ENCODE measurements around the gene GRID1. TPM values are rescaled to one million over a fixed set of nuclear protein-coding genes. Genes with fewer than 3 reads are reported as not detected.

Gene GRID1
- total RNA-seq, 1 experiment from 2014 or later, result 0.37 TPM

DNA sequence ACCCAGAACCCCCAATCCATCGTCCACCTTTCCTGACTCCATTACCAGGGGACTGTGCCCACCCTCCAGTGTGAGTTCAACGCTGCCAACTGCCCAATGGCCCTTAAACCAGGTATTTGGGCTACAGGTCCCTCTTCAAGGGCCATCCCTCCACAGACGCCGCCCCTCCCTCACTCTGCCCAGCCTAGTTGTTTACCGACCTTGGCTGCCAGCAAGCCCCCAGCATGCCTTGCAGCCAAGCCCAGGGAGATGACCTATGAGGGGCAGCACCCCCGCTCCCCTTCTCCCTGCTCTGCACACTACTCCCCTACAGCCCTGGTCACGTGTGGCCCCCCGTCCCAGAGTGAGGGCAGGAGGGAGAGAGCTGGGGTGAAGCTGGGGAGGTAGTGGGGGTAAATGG is 147.3 kb downstream of the GRID1 start (continued):
- TF ChIP-seq, protein P1, sequence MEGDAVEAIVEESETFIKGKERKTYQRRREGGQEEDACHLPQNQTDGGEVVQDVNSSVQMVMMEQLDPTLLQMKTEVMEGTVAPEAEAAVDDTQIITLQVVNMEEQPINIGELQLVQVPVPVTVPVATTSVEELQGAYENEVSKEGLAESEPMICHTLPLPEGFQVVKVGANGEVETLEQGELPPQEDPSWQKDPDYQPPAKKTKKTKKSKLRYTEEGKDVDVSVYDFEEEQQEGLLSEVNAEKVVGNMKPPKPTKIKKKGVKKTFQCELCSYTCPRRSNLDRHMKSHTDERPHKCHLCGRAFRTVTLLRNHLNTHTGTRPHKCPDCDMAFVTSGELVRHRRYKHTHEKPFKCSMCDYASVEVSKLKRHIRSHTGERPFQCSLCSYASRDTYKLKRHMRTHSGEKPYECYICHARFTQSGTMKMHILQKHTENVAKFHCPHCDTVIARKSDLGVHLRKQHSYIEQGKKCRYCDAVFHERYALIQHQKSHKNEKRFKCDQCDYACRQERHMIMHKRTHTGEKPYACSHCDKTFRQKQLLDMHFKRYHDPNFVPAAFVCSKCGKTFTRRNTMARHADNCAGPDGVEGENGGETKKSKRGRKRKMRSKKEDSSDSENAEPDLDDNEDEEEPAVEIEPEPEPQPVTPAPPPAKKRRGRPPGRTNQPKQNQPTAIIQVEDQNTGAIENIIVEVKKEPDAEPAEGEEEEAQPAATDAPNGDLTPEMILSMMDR (IDR thresholded peaks at IDR 0.05), result no peak

DNA sequence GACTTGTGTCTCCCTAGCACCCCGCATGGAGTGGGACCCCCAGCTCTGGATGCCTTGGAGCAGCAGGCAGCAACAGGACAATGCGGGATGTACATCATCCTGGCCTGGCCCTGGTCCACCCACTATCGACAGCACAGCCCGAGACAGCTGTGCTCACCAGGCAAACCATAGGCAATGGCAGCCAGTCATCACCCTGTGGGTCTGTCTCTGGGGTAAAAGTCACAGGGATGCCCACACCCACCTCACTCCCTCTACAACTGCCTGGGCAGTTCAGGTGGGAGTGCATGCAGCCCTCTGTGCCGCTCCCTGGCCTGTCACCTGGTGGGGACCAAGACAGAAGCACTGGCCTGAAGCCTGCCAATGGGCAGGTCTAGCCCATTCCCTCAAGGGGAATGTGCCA is 147.8 kb downstream of the GRID1 start:
- Mint-ChIP-seq H3K4me1 (peaks cover 5% of the 10 kb centered on the region), H3K4me3 (no peak overlapping the region), H3K36me3 (no peaks in the 10 kb centered on the region), H3K27me3 (ENCODE audit: low read depth) (no peaks in the 10 kb centered on the region; the same call in 1 of the 2 replicates), H3K27ac (no peak overlapping the region), H3K9me3 (peaks cover 8% of the 10 kb centered on the region; the same call in 1 of the 2 replicates)
- DNase-seq (ENCODE audit: low spot score) (no peak), ATAC-seq (no peak)
- ChIA-PET CTCF (interaction anchor here (2.3 kb wide), 1 partner anchor 80 kb away, joined by 7 read pairs; no protein-coding TSS in a partner anchor), POLR2A (no interaction called here)
- TF ChIP-seq, protein P2, sequence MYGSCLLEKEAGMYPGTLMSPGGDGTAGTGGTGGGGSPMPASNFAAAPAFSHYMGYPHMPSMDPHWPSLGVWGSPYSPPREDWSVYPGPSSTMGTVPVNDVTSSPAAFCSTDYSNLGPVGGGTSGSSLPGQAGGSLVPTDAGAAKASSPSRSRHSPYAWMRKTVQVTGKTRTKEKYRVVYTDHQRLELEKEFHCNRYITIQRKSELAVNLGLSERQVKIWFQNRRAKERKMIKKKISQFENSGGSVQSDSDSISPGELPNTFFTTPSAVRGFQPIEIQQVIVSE (CRISPR knock-in tag; IDR thresholded peaks at IDR 0.05; ENCODE audit: borderline replicate concordance), result no peak
- TF ChIP-seq ARID4B (CRISPR knock-in tag; IDR thresholded peaks at IDR 0.05; ENCODE audit: borderline replicate concordance) (no peak), NR1H2 (CRISPR knock-in tag; IDR thresholded peaks at IDR 0.05) (no peak), ETV6 (CRISPR knock-in tag; IDR thresholded peaks at IDR 0.05) (no peak), ZBTB43 (CRISPR knock-in tag; IDR thresholded peaks at IDR 0.05) (no peak), PRRX2 (CRISPR knock-in tag; IDR thresholded peaks at IDR 0.05) (no peak), TEAD4 (CRISPR knock-in tag; IDR thresholded peaks at IDR 0.05) (no peak), JAZF1 (CRISPR knock-in tag; IDR thresholded peaks at IDR 0.05) (no peak), RELA (CRISPR knock-in tag; IDR thresholded peaks at IDR 0.05; ENCODE audit: borderline replicate concordance) (no peak), ZNF671 (CRISPR knock-in tag; IDR thresholded peaks at IDR 0.05) (no peak)
- TF ChIP-seq, protein P3, sequence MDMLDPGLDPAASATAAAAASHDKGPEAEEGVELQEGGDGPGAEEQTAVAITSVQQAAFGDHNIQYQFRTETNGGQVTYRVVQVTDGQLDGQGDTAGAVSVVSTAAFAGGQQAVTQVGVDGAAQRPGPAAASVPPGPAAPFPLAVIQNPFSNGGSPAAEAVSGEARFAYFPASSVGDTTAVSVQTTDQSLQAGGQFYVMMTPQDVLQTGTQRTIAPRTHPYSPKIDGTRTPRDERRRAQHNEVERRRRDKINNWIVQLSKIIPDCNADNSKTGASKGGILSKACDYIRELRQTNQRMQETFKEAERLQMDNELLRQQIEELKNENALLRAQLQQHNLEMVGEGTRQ (CRISPR knock-in tag; IDR thresholded peaks at IDR 0.05), result no peak
- TF ChIP-seq, protein P1 (IDR thresholded peaks at IDR 0.05), result no peak

Data from WTC11 (cell line).